HepG2 (cell line): ENCODE data around the gene CEP131. TPM values are rescaled to one million over a fixed set of nuclear protein-coding genes. Genes with fewer than 3 reads are reported as not detected.

Source experiments
- DNMT1 ChIP-seq: sonication (generic); formaldehyde crosslinking; IDR thresholded peaks from 2 replicates; pipeline ENCODE4 v1.5.1; 2020; ENCODE audit warnings: mild to moderate bottlenecking, missing genetic modification reagents
- DR1 ChIP-seq: sonication (generic); formaldehyde crosslinking; IDR thresholded peaks from 2 replicates; pipeline ENCODE4 v1.8.0; 2021; ENCODE audit warnings: mild to moderate bottlenecking, missing genetic modification reagents, inconsistent platforms
- GFI1 ChIP-seq: sonication (generic); formaldehyde crosslinking; IDR thresholded peaks from 2 replicates; pipeline ENCODE4 v1.5.0; 2020; ENCODE audit warnings: missing genetic modification reagents, mild to moderate bottlenecking, borderline replicate concordance
- HNF4A ChIP-seq: sonication (generic); formaldehyde crosslinking; IDR thresholded peaks from 2 replicates; pipeline ENCODE4 v1.4.0; 2020; ENCODE audit warnings: missing genetic modification reagents
- HNRNPL ChIP-seq: fragments of 200-400 bp; formaldehyde crosslinking; IDR thresholded peaks from 2 replicates; pipeline ENCODE4 v1.6.1; 2017; ENCODE audit warnings: mild to moderate bottlenecking, low read depth, low read length
- LCORL ChIP-seq, 2 experiments: fragments of 450-650 bp in 1 of 2; sonication (generic) in 1 of 2; formaldehyde crosslinking in 1 of 2; IDR thresholded peaks; 2 replicates each; pipeline versions ENCODE4 v1.5.0 to v1.6.1; 2017 to 2020; ENCODE audit warnings: antibody characterized with exemption in 1 of 2, missing genetic modification reagents in 1 of 2
- NFATC3 ChIP-seq: sonication (generic); formaldehyde crosslinking; IDR thresholded peaks from 2 replicates; pipeline ENCODE4 v1.5.1; 2020; ENCODE audit warnings: mild to moderate bottlenecking, missing genetic modification reagents
- NR2C2 ChIP-seq: sonication (generic); formaldehyde crosslinking; IDR thresholded peaks from 2 replicates; pipeline ENCODE4 v1.4.0; 2020; ENCODE audit warnings: missing genetic modification reagents, mild to moderate bottlenecking, moderate library complexity, borderline replicate concordance
- NR2F6 ChIP-seq, 2 experiments: IDR thresholded peaks; 2 replicates each; pipeline ENCODE4 v1.6.1; 2016; ENCODE audit warnings: antibody characterized with exemption in 1 of 2, mild to moderate bottlenecking in 1 of 2
- PITX1 ChIP-seq: sonication (generic); formaldehyde crosslinking; IDR thresholded peaks from 2 replicates; pipeline ENCODE4 v1.5.1; 2020; ENCODE audit warnings: mild to moderate bottlenecking, missing genetic modification reagents
- REL ChIP-seq: sonication (generic); formaldehyde crosslinking; conservative IDR thresholded peaks from 2 replicates; pipeline ENCODE4 v1.8.0; 2022; ENCODE audit warnings: mild to moderate bottlenecking, missing genetic modification reagents, moderate library complexity
- RORA ChIP-seq: sonication (generic); formaldehyde crosslinking; IDR thresholded peaks from 2 replicates; pipeline ENCODE4 v1.5.0; 2020; ENCODE audit warnings: mild to moderate bottlenecking, missing genetic modification reagents, moderate library complexity
- ZBTB38 ChIP-seq: sonication (generic); formaldehyde crosslinking; IDR thresholded peaks from 2 replicates; pipeline ENCODE4 v1.5.1; 2020; ENCODE audit warnings: mild to moderate bottlenecking, missing genetic modification reagents
- ZNF33B ChIP-seq: sonication (generic); formaldehyde crosslinking; IDR thresholded peaks from 2 replicates; pipeline ENCODE4 v1.5.1; 2020; ENCODE audit warnings: mild to moderate bottlenecking, missing genetic modification reagents
- ZNF432 ChIP-seq: sonication (generic); formaldehyde crosslinking; IDR thresholded peaks from 2 replicates; pipeline ENCODE4 v1.5.0; 2020; ENCODE audit warnings: missing genetic modification reagents, mild to moderate bottlenecking, borderline replicate concordance
- ZNF44 ChIP-seq: sonication (generic); formaldehyde crosslinking; IDR thresholded peaks from 2 replicates; pipeline ENCODE4 v1.5.1; 2020; ENCODE audit warnings: mild to moderate bottlenecking, missing genetic modification reagents
- polyA plus RNA-seq, 8 experiments: library from polyadenylated mRNA; depleted of rRNA in 3 of 8; stranded (reverse) in 7 of 8; unstranded in 1 of 8; fragments of >200 nt; fragmentation: Illumina TruSeq in 4 of 8; extraction: Trizol in 4 of 8; gene quantifications; 2 replicates each; pipeline versions ENCODE4 v1.2.1 to v1.2.3, GENCODE V29; 2011 to 2016; ENCODE audit warnings: low read depth in 4 of 8, missing spikeins in 1 of 8, mixed read lengths in 1 of 8; ENCODE audit not compliant: insufficient read depth in 1 of 8
- total RNA-seq, 5 experiments: library from RNA; depleted of rRNA; stranded (reverse); fragments of >200 nt; fragmentation: Illumina TruSeq; extraction: Trizol; gene quantifications; 2 replicates each; pipeline ENCODE4 v1.2.3, GENCODE V29; 2016; ENCODE audit warnings: low read depth in 1 of 5
- TF ChIP-seq, protein P1 (sequence below): sonication (generic); formaldehyde crosslinking; IDR thresholded peaks from 2 replicates; pipeline ENCODE4 v1.5.1; 2020; ENCODE audit warnings: mild to moderate bottlenecking, missing genetic modification reagents, moderate library complexity
- TF ChIP-seq, protein P2 (sequence below): sonication (generic); formaldehyde crosslinking; IDR thresholded peaks from 2 replicates; pipeline ENCODE4 v1.4.0; 2020; ENCODE audit warnings: missing genetic modification reagents
- TF ChIP-seq, protein P3 (sequence below): sonication (generic); formaldehyde crosslinking; IDR thresholded peaks from 2 replicates; pipeline ENCODE4 v1.5.0; 2020; ENCODE audit warnings: missing genetic modification reagents, mild to moderate bottlenecking, borderline replicate concordance

Gene CEP131
- total and polyA plus RNA-seq, 2 of the 13 experiments (the other 11 are each of a cell fraction or from before 2014, with no cell fraction given), result 5.0 to 16.8 TPM

GRCh38 chr17:81143717-81144422, 78.9 kb downstream of the CEP131 start (continued):
- TF ChIP-seq HNF4A (CRISPR knock-in tag), result peak; percentile 50
- TF ChIP-seq RORA (CRISPR knock-in tag), result no peak
- TF ChIP-seq, protein P1, sequence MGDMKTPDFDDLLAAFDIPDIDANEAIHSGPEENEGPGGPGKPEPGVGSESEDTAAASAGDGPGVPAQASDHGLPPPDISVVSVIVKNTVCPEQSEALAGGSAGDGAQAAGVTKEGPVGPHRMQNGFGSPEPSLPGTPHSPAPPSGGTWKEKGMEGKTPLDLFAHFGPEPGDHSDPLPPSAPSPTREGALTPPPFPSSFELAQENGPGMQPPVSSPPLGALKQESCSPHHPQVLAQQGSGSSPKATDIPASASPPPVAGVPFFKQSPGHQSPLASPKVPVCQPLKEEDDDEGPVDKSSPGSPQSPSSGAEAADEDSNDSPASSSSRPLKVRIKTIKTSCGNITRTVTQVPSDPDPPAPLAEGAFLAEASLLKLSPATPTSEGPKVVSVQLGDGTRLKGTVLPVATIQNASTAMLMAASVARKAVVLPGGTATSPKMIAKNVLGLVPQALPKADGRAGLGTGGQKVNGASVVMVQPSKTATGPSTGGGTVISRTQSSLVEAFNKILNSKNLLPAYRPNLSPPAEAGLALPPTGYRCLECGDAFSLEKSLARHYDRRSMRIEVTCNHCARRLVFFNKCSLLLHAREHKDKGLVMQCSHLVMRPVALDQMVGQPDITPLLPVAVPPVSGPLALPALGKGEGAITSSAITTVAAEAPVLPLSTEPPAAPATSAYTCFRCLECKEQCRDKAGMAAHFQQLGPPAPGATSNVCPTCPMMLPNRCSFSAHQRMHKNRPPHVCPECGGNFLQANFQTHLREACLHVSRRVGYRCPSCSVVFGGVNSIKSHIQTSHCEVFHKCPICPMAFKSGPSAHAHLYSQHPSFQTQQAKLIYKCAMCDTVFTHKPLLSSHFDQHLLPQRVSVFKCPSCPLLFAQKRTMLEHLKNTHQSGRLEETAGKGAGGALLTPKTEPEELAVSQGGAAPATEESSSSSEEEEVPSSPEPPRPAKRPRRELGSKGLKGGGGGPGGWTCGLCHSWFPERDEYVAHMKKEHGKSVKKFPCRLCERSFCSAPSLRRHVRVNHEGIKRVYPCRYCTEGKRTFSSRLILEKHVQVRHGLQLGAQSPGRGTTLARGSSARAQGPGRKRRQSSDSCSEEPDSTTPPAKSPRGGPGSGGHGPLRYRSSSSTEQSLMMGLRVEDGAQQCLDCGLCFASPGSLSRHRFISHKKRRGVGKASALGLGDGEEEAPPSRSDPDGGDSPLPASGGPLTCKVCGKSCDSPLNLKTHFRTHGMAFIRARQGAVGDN (CRISPR knock-in tag), result peak; percentile 20; the same call in 1 of the 2 replicates
- TF ChIP-seq NR2F6 (IDR thresholded peaks at IDR 0.05), result peak; percentile 50; the same call in 1 of the 2 replicates
- TF ChIP-seq NR2F6 (CRISPR knock-in tag; IDR thresholded peaks at IDR 0.05), result 0 out of 2 replicates have a peak, but pooled peaks have one; percentile 16
- TF ChIP-seq ZNF432, result no peak
- TF ChIP-seq DNMT1 (CRISPR knock-in tag), result 0 out of 2 replicates have a peak, but pooled peaks have one; percentile 49
- TF ChIP-seq, protein P2, sequence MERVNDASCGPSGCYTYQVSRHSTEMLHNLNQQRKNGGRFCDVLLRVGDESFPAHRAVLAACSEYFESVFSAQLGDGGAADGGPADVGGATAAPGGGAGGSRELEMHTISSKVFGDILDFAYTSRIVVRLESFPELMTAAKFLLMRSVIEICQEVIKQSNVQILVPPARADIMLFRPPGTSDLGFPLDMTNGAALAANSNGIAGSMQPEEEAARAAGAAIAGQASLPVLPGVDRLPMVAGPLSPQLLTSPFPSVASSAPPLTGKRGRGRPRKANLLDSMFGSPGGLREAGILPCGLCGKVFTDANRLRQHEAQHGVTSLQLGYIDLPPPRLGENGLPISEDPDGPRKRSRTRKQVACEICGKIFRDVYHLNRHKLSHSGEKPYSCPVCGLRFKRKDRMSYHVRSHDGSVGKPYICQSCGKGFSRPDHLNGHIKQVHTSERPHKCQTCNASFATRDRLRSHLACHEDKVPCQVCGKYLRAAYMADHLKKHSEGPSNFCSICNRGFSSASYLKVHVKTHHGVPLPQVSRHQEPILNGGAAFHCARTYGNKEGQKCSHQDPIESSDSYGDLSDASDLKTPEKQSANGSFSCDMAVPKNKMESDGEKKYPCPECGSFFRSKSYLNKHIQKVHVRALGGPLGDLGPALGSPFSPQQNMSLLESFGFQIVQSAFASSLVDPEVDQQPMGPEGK (CRISPR knock-in tag), result peak; percentile 64
- TF ChIP-seq GFI1 (CRISPR knock-in tag), result no peak
- 0 out of 2 replicates have a peak, but pooled peaks have one; percentile 59 for TF ChIP-seq HNRNPL
- TF ChIP-seq ZNF33B, result no peak
- TF ChIP-seq ZNF44 (CRISPR knock-in tag), result no peak
- no peak for TF ChIP-seq NFATC3
- no peak for TF ChIP-seq REL (CRISPR knock-in tag)
- TF ChIP-seq DR1 (CRISPR knock-in tag), result no peak
- TF ChIP-seq PITX1 (CRISPR knock-in tag), result peak; percentile 25; the same call in 1 of the 2 replicates
- TF ChIP-seq NR2C2, result 0 out of 2 replicates have a peak, but pooled peaks have one; percentile 28
- TF ChIP-seq ZBTB38 (CRISPR knock-in tag), result no peak
- no peak for TF ChIP-seq LCORL (IDR thresholded peaks at IDR 0.05)
- TF ChIP-seq LCORL (CRISPR knock-in tag; IDR thresholded peaks at IDR 0.05), result 0 out of 2 replicates have a peak, but pooled peaks have one; percentile 63
- TF ChIP-seq, protein P3, sequence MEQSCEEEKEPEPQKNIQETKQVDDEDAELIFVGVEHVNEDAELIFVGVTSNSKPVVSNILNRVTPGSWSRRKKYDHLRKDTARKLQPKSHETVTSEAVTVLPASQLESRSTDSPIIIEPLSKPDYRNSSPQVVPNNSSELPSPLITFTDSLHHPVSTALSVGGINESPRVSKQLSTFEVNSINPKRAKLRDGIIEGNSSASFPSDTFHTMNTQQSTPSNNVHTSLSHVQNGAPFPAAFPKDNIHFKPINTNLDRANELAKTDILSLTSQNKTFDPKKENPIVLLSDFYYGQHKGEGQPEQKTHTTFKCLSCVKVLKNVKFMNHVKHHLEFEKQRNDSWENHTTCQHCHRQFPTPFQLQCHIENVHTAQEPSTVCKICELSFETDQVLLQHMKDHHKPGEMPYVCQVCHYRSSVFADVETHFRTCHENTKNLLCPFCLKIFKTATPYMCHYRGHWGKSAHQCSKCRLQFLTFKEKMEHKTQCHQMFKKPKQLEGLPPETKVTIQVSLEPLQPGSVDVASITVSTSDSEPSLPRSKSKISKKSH (CRISPR knock-in tag), result no peak
